ENCODE results near the gene DCDC2C.

Gene DCDC2C

GRCh38 chr2:3712831-3713503 is 9.6 kb downstream of the DCDC2C start:
- no peak for DNase-seq

- DNase-seq, result no peak
Measured at GRCh38 chr2:3718679-3719078, 15.3 kb downstream of the DCDC2C start.

- DNase-seq, result no peak
Measured at GRCh38 chr2:3725002-3725401, 21.6 kb downstream of the DCDC2C start.

- DNase-seq, result no peak
Measured at GRCh38 chr2:3725458-3726250, 22.3 kb downstream of the DCDC2C start.

- DNase-seq, result no peak
Measured at GRCh38 chr2:3726511-3726910, 23.1 kb downstream of the DCDC2C start.

GRCh38 chr2:3727397-3728045 is 24.1 kb downstream of the DCDC2C start:
- DNase-seq, result no peak

- DNase-seq, result no peak
Measured at GRCh38 chr2:3728104-3729054, 25.0 kb downstream of the DCDC2C start.

- DNase-seq, result no peak
Measured at GRCh38 chr2:3729055-3729448, 25.7 kb downstream of the DCDC2C start.

GRCh38 chr2:3729786-3730185 is 26.4 kb downstream of the DCDC2C start:
- DNase-seq, result no peak

GRCh38 chr2:3730646-3731045 is 27.3 kb downstream of the DCDC2C start:
- no peak for DNase-seq

- DNase-seq, result no peak
Measured at GRCh38 chr2:3731829-3732228, 28.5 kb downstream of the DCDC2C start.

GRCh38 chr2:3736112-3736511 is 32.7 kb downstream of the DCDC2C start:
- no peak for DNase-seq

GRCh38 chr2:3737128-3737527 is 33.8 kb downstream of the DCDC2C start:
- no peak for DNase-seq

- no peak for DNase-seq
Measured at GRCh38 chr2:3738454-3738853, 35.1 kb downstream of the DCDC2C start.

- no peak for DNase-seq
Measured at GRCh38 chr2:3739313-3739712, 35.9 kb downstream of the DCDC2C start.

GRCh38 chr2:3741396-3741795 is 38.0 kb downstream of the DCDC2C start:
- no peak for DNase-seq

GRCh38 chr2:3741867-3742602 is 38.7 kb downstream of the DCDC2C start:
- no peak for DNase-seq

GRCh38 chr2:3742743-3743508 is 39.6 kb downstream of the DCDC2C start:
- no peak for DNase-seq

GRCh38 chr2:3743951-3744555 is 40.7 kb downstream of the DCDC2C start:
- DNase-seq, result no peak

GRCh38 chr2:3745920-3746319 is 42.5 kb downstream of the DCDC2C start:
- no peak for DNase-seq

Measured in activated CD8-positive, alpha-beta memory T cell treated with anti-CD3 and anti-CD28 coated beads, Interleukin-2, amount 50 U/mL, for 4 hours (primary cell).